Measurements from ENCODE around the gene SLC2A9. TPM values are rescaled to one million over a fixed set of nuclear protein-coding genes. Genes with fewer than 3 reads are reported as not detected.
"Not testable (repeated sequence)": the region's sequence is repeated elsewhere in the genome, so short reads cannot be mapped to it uniquely, and the experiment has no call there.

Gene SLC2A9
- total RNA-seq, 1 donor from 2014 or later = 7.1 TPM

DNA sequence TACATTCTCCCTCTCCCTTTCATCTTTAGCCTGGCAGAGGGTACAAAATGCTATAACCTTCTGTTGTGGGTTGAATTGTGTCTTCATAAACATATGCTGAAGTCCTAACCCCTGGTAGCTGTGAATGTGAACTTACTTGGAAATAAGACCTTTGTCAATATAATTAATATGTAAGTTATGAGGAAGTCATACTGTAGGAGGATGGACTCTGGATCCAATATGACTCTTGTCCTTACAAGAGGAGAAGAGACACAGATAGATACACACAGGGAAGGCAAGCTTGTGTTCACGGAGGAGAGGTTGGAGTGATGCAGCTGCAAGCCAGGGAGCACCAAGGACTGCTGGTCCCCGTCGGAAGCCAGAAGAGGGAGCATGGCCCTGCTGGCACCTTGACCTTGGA, 94.7 kb downstream of the SLC2A9 start:
- DNase-seq = no peak

GRCh38 chr4:9925750-9926439, 95.4 kb downstream of the SLC2A9 start:
- DNase-seq = no peak

- peak; percentile 82 for DNase-seq
These were observed 96.5 kb downstream of the SLC2A9 start for GRCh38 chr4:9924750-9925149.

GRCh38 chr4:9923195-9923812, 98.0 kb downstream of the SLC2A9 start:
- no peak for DNase-seq

DNA sequence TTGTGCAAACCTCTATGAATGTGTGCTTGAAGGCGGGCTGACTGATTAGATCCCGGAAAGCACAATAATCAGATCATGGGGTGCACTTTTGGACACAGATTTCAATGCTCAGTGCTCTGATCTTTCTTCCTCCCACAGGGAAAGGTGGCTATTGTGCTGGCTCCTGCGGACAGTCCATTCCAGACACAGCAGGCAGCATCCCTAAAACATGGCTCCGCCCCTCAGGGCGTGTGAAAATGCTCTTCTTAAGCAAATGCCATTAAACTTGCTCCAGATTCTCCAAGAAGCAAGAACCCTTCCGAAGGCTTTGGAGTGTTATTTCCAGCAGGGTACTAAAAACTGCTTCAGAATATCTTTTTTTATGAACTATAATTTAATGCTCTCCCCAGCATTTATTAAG, 100.0 kb downstream of the SLC2A9 start:
- no peak for DNase-seq

DNA sequence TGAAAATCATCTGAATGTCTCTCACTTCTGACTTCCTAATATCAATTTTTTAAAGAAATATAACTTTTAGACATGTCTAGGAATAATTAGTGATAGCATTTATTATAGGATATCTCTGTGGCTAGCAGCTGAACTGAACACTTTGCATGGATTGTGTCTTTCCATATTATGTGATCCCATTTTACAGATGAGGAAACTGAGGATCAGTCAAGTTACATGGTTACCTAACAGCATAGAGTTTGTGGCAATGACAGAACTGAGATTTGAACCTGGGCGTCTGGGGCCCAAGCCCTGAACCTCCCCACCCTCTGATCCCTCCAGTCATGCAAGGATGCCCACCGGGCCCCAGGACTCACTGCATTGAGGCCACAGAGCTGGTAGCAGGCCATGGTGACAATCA, 101.3 kb downstream of the SLC2A9 start:
- DNase-seq = no peak

- no peak for DNase-seq
These were observed 102.2 kb downstream of the SLC2A9 start for GRCh38 chr4:9919047-9919446.

- DNase-seq = no peak
These were observed 102.8 kb downstream of the SLC2A9 start for GRCh38 chr4:9918484-9918883.

DNA sequence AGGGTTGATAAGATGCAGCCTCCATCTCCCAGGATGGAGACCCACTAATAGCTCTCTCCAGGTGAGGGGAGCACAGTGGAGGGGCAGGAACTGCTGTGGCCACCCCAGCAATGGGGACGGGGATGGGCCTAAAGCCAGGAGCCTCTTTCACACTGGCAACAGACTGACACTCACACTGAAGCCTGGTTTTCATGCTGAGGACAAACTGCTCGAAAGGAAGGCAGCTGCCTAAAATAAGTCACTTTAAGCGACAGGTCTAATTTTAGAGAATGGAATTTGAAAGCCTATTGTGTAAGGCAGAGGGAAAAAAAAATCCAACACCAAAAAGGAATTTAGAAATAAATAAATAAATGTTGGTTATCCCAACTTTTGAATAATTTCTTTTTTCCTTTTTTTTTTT, 104.4 kb downstream of the SLC2A9 start:
- DNase-seq = no peak

DNA sequence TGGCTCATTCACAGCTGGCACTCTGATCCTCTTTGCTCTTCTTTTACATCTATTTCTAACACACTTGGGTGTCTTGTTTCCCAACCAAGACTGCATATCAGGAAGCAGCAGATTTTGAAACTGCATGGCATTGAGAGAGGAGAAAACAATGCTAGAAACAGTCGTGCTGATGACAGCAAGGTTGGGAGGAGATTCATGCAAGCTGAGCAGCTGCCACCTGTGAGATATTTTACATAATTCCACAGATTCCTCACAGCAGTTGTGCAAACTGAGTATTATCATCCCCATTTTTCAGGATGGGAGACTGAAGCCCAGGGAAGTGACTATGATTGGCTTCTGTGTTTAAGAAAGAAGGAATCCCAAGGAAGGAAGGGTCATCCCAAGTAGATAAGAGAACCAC, 105.0 kb downstream of the SLC2A9 start:
- no peak for DNase-seq

- DNase-seq = no peak
These were observed 107.5 kb downstream of the SLC2A9 start for GRCh38 chr4:9913846-9914245.

GRCh38 chr4:9906996-9907395, 114.3 kb downstream of the SLC2A9 start:
- DNase-seq = no peak

DNA sequence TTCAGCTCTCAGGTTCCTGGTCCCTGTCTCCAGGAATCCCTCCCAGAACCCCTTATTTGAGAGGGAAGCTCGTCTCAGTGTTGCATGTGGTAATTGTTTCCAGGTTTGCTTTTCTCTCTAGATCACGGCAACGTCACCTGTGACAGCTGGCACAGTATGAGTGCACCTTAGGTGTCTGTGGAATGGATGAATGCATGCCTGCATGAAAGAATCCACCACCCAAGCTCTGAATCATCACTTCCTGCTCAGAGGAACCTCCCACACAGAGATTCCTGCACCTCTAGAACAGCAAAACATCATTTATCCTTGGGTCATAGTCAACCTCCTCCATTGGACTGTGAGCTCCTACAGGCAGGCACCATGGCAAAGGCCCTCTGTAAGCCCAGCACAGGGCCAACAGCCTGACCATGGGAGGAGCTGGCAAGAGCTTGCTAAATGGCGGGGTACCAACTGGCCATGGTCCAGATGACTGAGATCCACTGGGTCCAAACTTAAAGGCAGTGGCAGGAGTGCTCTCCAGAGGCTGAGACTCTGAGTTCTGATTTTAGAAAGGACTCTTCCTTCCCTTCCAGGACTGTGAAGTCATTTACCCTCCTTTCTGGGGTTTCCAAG, 116.2 kb downstream of the SLC2A9 start:
- DNase-seq = no peak

DNA sequence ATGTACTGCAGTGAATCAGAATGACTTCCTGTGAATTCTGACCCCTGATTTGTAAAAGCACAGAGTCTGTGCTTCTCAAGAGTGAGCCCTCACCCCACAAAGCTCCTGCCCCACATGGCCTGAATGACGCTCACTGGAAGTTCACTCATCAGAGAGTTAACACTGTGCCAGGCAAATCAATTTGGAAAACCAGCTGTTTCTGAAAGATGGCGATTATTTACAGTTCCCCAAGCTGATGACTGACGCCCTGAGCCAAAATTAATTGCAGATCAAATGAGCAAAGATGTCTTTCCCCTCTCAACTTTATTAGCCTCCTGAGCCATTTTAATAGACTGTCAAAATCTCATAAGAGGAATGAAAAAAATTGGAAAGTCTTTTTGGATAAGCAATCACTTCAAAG, 118.0 kb downstream of the SLC2A9 start:
- DNase-seq = peak; percentile 57

GRCh38 chr4:9901257-9901656, 120.0 kb downstream of the SLC2A9 start:
- DNase-seq = no peak

- not testable (repeated sequence) for DNase-seq
These were observed 120.7 kb downstream of the SLC2A9 start for GRCh38 chr4:9900633-9901032.

DNA sequence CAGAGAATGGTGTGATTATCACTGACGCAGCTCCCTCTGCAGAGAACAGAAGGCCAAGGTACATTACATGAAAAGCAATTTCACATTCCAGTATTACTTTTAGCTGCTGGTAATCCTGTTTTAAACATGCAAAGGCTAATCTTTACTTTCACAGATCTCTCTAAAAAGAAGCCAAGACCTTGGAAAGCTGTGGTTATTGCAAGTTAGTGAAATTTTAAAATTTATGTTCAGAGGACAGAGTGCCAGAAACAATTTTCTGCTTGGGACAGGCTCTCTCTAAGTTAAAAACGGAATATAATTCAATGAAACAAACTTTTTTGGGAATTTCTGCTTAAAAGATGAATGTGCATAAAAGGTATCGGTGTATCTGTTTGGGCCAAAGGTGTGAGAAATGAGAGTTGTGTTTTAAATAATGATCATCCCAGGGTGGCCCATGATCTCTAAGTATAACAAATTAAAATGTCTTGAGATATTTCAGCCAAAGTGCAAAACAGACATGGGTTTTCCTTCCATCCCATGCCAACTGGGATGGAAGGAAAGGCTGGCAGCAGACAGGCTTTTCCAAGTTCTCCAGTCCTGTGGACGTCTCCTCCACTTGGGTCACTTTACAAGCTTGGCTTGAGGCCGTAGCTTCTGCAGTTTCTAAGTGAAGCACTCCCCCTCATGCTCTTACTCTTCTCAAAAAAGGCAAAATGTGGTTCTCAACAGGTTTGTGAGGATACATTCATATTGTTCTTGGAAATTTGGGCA, 121.8 kb downstream of the SLC2A9 start:
- DNase-seq = peak; percentile 44

DNA sequence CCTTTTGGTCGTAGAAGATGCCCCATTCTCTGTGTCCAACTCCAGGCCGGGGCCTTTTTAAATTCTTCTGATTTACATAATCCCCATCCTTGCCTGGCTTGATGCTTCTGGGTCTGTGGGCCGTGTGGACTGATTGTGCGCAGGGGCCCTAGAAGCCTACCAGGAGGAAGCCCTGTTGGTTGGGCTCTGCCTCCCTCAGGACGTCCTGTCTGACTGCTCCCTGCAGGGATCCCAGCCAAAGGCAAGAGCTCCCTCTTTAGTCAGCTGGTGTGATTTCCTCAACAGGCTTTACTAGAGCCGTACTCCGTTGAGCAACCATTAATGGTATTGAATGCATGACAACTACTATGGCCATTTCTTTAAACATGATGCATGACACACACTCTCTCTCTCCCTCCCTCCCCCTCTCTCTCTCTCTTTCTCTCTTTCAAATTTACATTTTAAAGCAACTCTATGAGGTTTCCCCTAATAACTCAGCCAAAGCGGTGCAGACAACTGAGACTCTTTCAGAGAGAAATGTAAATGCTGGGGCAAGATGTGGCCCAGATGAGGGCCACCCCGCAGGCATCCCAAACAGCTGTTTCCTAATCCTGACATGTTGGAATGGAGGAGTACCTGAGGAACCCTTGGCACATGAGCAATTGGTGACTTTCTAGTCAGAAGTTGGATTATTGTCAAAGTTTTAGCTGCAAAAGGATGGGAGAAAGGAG, 122.5 kb downstream of the SLC2A9 start:
- DNase-seq = peak; percentile 72

DNA sequence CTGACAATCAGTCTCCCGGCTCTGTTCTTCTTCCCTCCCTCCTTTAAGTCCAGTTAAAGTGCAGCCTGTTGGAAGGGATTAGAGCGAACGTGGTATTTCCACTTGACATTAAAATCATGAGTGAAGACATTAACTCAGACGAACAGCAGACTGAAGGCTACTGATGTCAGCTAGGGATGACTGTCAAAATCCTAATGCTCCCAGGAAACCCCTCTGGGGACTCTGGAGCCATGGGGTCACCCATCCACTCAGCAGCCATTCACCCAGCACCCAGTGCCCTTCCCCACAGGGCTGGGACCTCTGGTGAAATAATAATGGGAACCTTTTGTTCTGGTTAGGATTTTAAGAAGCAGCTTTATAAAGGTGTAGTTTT, 126.0 kb downstream of the SLC2A9 start:
- DNase-seq = no peak

DNA sequence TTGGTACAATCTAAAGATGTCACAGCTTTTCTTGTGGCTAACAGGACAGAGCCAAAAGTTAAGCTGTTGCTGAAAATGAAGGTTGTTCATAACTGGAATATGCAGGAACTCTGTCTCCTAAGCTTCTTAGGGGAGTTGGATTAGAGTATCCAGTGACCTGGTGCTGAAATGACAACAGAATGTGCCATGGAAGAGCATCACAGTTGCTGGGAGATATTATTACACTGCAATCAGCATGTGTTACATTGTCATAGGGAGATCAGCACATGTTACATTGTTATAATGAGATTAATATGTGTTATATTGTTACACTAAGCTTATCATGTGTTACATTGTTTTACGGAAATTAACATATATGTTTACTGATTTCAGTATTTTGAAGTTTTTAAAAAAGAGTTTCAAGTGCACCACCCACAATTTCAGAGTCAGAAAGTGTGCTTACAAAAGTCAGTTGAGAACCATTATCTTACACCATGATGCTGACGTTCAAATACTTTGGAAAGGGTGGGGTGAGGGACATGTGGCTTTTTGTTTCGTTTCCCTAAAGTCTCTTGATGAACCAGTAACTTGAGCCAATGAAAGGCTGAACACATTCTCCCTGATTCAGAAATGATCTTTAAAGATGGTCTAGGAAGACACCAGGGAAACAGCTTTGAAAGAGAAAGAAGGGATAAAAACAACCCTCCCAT, 126.5 kb downstream of the SLC2A9 start:
- peak; percentile 45 for DNase-seq

DNA sequence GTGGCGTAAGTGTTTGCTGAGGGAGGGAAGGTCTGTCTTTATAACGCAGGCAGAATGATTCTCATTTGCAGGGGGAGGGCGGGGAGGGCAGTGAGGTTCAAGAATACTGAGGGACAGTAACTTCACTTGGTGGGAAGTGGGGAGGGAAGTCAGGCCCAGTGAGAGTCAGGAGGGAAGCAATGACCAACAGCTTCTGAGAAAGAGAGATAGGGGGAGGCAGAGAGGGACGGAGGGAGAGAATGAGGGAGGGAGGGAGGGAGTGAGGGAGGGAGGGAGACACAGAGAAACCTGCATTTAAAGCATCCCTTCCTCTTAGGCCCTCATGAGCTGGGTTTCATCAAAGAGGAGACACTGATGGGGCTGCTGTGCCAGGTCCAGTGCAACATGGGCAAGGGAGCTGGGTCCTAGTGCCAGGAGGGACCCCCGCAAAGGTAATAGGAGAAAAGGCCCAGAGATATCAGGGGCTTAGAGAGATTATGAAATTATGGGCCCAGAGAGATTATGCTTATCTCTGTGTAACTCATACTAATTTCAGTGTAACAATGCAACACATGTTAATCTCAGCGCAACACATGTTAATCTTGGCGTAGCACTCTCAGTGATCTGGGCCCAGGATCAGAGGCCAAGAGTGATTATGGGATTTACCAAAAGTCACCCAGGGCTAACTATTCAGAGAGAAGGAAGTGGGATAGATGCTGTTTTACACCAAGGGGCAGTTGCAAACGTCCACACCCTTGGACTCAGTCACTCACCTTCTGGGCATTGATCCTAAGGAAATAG, 127.8 kb downstream of the SLC2A9 start:
- DNase-seq = peak; percentile 8
